Testis (tissue), 3 donors: ENCODE measurements around the gene ZNF837. TPM values are rescaled to one million over a fixed set of nuclear protein-coding genes. Genes with fewer than 3 reads are reported as not detected.

ENCODE experiments used
- DNase-seq: peaks from one replicate; pipeline ENCODE4 v3.0.0-alpha.2; 2019
- H3K27ac ChIP-seq, 2 donors: fragments of 200-600 bp; sonication (generic); one replicate each; pipeline ENCODE4 v1.5.1; 2019
- H3K27me3 ChIP-seq: fragments of 200-600 bp; sonication (generic); one replicate; pipeline ENCODE4 v1.5.1; 2019
- H3K36me3 ChIP-seq: fragments of 200-600 bp; sonication (generic); one replicate; pipeline ENCODE4 v1.5.1; 2017; ENCODE audit warnings: low read depth; ENCODE audit errors: missing control alignments
- H3K4me1 ChIP-seq: fragments of 200-600 bp; sonication (generic); one replicate; pipeline ENCODE4 v1.5.1; 2019
- H3K4me3 ChIP-seq, 2 donors: fragments of 200-600 bp; sonication (generic); one replicate each; pipeline ENCODE4 v1.5.1; 2017 to 2019
- H3K9me3 ChIP-seq: fragments of 200-600 bp; sonication (generic); one replicate; pipeline ENCODE4 v1.5.1; 2017
- POLR2A ChIP-seq: fragments of 450-650 bp; IDR thresholded peaks from one replicate; pipeline ENCODE4 v1.6.1; 2017; ENCODE audit warnings: antibody characterized with exemption, mild to moderate bottlenecking, moderate library complexity
- WGBS, 2 donors: methylation state at CpG; one replicate each; pipeline ENCODE4 v1.1.5; 2018; 5-methylcytosine and 5-hydroxymethylcytosine counted together
- intact Hi-C: fragments of 100-400 bp; cut with DNase I; formaldehyde crosslinking; loops from one replicate; pipeline ENCODE4 v1.15.1; 2023; ENCODE audit warnings: low total_unique reads
- polyA plus RNA-seq: library from polyadenylated mRNA; stranded (reverse); fragments of 350-450 nt; fragmentation: Illumina TruSeq; extraction: RNeasy Lipid Tissue Mini Kit (QIAGEN cat#74804); gene quantifications from one replicate; pipeline ENCODE4 v1.2.3, GENCODE V29; 2014; ENCODE audit warnings: low read depth, low replicate concordance; ENCODE audit not compliant: insufficient read depth
- total RNA-seq, 2 donors: library from RNA; depleted of rRNA; stranded (reverse); fragments of >200 nt; gene quantifications; one replicate each; pipeline ENCODE4 v1.2.3, GENCODE V29; 2016
- TF ChIP-seq, protein P1 (sequence below), 3 experiments: fragments of 450-650 bp in 2 of 3; fragments of 200-600 bp in 1 of 3; sonication (generic) in 1 of 3; IDR thresholded peaks; one replicate each; pipeline ENCODE4 v1.5.1; 2016 to 2019; ENCODE audit warnings: antibody characterized with exemption in 3 of 3, mild to moderate bottlenecking in 2 of 3, moderate library complexity in 1 of 3

The ZNF837 gene
- total and polyA plus RNA-seq, 3 donors from 2014 or later, result 1.3 to 9.3 (median 6.2) TPM

DNA sequence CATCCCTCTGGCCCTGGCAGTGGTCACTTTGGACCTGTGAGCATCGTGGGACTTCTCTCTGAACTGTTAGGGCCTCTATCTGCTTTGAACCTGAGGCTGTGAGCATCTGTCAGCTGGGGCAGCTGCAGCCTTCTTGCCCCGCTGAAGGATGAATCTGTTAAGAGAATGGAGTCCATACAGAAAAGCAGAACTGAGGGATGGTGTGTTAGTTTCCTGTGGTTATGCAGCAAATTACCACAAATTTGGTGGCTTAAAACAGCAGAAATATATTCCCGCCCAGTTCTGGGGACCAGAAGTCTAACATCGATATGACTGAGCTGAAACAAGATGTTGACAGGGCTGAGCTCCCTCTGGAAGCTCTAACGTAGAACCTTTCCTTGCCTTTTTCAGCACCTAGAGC is 16.7 kb downstream of the ZNF837 start:
- no peak for DNase-seq
- no peak for TF ChIP-seq POLR2A
- TF ChIP-seq, protein P1, sequence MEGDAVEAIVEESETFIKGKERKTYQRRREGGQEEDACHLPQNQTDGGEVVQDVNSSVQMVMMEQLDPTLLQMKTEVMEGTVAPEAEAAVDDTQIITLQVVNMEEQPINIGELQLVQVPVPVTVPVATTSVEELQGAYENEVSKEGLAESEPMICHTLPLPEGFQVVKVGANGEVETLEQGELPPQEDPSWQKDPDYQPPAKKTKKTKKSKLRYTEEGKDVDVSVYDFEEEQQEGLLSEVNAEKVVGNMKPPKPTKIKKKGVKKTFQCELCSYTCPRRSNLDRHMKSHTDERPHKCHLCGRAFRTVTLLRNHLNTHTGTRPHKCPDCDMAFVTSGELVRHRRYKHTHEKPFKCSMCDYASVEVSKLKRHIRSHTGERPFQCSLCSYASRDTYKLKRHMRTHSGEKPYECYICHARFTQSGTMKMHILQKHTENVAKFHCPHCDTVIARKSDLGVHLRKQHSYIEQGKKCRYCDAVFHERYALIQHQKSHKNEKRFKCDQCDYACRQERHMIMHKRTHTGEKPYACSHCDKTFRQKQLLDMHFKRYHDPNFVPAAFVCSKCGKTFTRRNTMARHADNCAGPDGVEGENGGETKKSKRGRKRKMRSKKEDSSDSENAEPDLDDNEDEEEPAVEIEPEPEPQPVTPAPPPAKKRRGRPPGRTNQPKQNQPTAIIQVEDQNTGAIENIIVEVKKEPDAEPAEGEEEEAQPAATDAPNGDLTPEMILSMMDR (IDR thresholded peaks at IDR 0.05), result no peak
- Histone ChIP-seq H3K27me3 (no peaks in the 10 kb centered on the region), H3K4me1 (no peaks in the 10 kb centered on the region), H3K4me3 (no peak overlapping the region), H3K36me3 (no peaks in the 10 kb centered on the region), H3K27ac (no peak overlapping the region), H3K9me3 (no peaks in the 10 kb centered on the region)
- 88 to 90% methylated on average over 3 to 5 of the region's 5 CpGs for WGBS, 2 donors
- intact Hi-C loops, result no loop called here

DNA sequence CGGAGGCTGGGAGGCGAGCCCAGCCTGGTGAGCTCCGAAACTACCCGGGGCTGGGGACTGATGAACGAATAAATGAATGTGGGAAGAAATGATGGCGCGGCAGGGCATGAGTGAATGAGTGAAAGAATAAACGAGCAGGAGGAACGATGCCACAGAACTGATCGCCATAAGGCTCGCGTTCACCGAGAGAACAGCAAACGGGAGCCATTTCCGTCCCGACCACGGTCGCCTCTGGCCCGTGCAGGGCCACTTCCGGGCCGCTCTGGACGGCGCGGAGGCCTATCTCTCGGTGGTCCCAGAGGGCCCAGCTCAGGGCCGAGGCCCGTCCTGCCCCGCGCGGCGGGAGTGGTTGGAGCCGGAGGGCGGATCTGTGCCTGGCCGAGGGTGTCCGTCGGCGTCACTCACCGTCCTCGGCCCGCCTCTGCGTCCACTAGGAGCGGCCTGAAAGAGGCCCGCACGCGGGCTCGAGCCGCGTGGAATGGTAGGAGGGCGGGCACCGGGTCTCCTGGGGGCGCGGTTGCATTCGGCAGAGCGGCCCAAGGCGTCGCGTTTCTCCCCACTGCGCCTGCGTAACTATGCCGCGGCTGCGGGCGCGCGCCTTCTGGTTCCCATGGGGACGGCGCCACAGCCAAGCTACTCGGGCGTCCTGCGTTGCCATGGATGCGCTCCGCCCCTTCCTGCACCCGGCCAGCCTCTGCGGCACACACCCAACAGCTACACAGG is 18.4 kb downstream of the ZNF837 start, which contains the start of gene ZNF497:
TSS of gene ZNF497 (minus strand) at position 480 of the 723 bp plus-strand sequence. CDS start 5,116 bp downstream, outside the sequence.
- intact Hi-C loops, result no loop called here
- TF ChIP-seq, protein P1 (IDR thresholded peaks at IDR 0.05), result peak in 1 of 3 experiments; percentile 19
- no peak for TF ChIP-seq POLR2A
- Histone ChIP-seq H3K36me3 (no peaks in the 10 kb centered on the region), H3K27me3 (no peaks in the 10 kb centered on the region), H3K27ac (peak within 1 kb of the TSS; percentile 87 to 88), H3K4me3 (peak within 1 kb of the TSS; percentile 75 to 89), H3K4me1 (no peaks in the 10 kb centered on the region), H3K9me3 (no peaks in the 10 kb centered on the region)
- DNase-seq, result peak; percentile 98
- WGBS, 2 donors, result 0% methylated on average over 11 to 62 of the region's 74 CpGs

DNA sequence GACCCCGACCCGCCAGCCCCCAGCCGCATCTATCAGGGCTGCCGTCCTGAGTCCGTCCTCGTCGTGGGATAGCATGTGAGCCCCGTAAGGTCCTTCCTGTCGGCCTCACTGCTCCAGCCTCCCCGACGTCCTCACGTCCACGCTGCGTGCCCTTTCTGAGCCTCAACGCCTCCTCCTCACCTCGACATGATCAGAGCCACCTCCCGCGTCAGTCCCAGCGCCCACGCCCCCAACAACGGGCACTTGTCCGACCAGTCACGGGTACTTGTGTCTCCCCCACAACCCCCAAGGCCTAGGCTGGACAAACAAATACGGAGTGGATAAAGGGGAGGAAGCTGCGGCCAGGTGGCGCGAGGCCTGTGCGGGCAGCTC is 18.9 kb downstream of the ZNF837 start:
- Histone ChIP-seq H3K4me3 (peak overlapping the region; percentile 75 to 89), H3K27ac (peak overlapping the region; percentile 87 to 88), H3K9me3 (no peaks in the 10 kb centered on the region), H3K27me3 (no peaks in the 10 kb centered on the region), H3K36me3 (no peaks in the 10 kb centered on the region), H3K4me1 (no peaks in the 10 kb centered on the region)
- DNase-seq, result peak; percentile 63
- no peak for TF ChIP-seq POLR2A
- TF ChIP-seq, protein P1 (IDR thresholded peaks at IDR 0.05), result no peak
- intact Hi-C loops, result no loop called here
- WGBS, 2 donors, result 2 to 5% methylated on average over 20 to 28 of the region's 28 CpGs

DNA sequence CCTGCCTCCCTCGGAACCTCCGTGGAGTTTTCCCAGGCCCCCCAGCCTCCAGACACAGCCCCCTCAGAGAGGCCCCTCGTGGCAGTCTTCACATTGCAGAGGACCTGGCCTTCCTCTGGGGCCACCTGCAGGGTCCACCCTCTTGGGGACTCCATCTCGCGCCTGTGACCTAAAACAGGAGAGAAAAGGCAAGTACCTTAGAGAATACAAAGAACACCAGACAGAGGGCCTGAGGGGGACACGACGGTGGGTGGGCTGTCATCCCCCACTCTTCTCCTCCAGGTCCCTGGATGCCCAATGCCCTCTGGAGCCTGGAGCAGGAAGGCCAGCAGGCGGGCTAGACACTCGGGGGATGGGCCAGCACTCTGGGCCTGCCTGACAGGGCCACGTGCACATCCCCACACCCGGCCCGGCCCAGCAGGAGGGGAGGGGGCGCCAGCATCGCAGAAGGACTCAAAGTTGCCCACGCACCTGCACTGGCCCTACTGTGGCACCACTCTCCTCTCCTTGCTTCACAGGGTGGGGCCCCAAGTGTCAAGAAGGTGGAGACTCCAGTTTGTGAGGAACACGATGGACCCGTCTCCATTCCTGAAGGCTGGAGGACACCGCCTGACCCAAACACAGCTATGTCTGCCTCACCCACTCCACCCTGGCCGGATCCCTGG is 23.2 kb downstream of the ZNF837 start:
- no peak overlapping the region for H3K27ac ChIP-seq
- 56 to 58% methylated on average over 13 to 18 of the region's 19 CpGs for WGBS, 2 donors
- no peak for DNase-seq
- no peaks in the 10 kb centered on the region for H3K4me1 ChIP-seq
- no peaks in the 10 kb centered on the region for H3K27me3 ChIP-seq
- H3K9me3 ChIP-seq, result no peaks in the 10 kb centered on the region
- peak overlapping the region; percentile 26 to 49 for H3K4me3 ChIP-seq
- intact Hi-C loops, result no loop called here
- TF ChIP-seq, protein P1 (IDR thresholded peaks at IDR 0.05), result no peak
- no peak for TF ChIP-seq POLR2A
- H3K36me3 ChIP-seq, result no peaks in the 10 kb centered on the region
